Measurements from ENCODE around the gene SRRM4.

SRRM4 gene

DNA sequence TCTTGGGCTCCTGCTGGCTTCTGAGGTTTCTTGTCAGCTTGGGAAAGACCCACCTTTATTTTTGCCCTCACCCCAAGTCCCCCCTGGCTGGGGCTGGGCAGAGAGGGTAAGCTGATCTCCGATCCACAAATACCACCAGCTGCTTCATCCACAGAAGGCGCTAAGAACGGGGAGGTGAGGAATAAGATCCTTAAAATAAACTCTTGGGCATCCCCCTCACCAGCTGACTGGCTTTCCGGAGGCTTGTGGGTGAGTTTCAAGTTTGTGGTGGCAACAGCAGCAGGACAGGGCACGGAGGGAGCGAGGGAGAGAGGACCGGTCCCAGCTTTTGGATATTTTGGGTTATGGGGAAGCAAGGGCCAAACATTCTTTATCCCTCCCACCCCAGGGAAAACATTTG lies 176.6 kb downstream of the SRRM4 start:
- ChIA-PET POLR2A (no interaction called here), CTCF (no interaction called here)
- TF ChIP-seq TARDBP (IDR thresholded peaks at IDR 0.05) (no peak), ZNF384 (IDR thresholded peaks at IDR 0.05) (no peak), L3MBTL2 (conservative IDR thresholded peaks at IDR 0.05) (no peak), ARNT (IDR thresholded peaks at IDR 0.05) (no peak), CTBP1 (IDR thresholded peaks at IDR 0.05; ENCODE audit: borderline replicate concordance) (no peak), FOXA1 (IDR thresholded peaks at IDR 0.05) (no peak), FOXM1 (IDR thresholded peaks at IDR 0.05; ENCODE audit: borderline replicate concordance) (no peak), NFRKB (IDR thresholded peaks at IDR 0.05) (no peak)
- DNase-seq (ENCODE audit: extremely low spot score) = no peak

GRCh38 chr12:119158402-119158801 lies 177.1 kb downstream of the SRRM4 start:
- DNase-seq (ENCODE audit: extremely low spot score) = no peak
- POLR2A ChIA-PET = no interaction called here
- no peak for TF ChIP-seq NFRKB (IDR thresholded peaks at IDR 0.05)
- no peak for TF ChIP-seq FOXA1 (IDR thresholded peaks at IDR 0.05)
- no peak for TF ChIP-seq L3MBTL2 (conservative IDR thresholded peaks at IDR 0.05)
- no peak for TF ChIP-seq BHLHE40 (IDR thresholded peaks at IDR 0.05; ENCODE audit: borderline replicate concordance)
- no peak for TF ChIP-seq TARDBP (IDR thresholded peaks at IDR 0.05)
- TF ChIP-seq, protein P1, sequence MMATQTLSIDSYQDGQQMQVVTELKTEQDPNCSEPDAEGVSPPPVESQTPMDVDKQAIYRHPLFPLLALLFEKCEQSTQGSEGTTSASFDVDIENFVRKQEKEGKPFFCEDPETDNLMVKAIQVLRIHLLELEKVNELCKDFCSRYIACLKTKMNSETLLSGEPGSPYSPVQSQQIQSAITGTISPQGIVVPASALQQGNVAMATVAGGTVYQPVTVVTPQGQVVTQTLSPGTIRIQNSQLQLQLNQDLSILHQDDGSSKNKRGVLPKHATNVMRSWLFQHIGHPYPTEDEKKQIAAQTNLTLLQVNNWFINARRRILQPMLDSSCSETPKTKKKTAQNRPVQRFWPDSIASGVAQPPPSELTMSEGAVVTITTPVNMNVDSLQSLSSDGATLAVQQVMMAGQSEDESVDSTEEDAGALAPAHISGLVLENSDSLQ (IDR thresholded peaks at IDR 0.05) = no peak
- no peak for TF ChIP-seq LEF1 (IDR thresholded peaks at IDR 0.05; ENCODE audit: borderline replicate concordance)
- no peak for TF ChIP-seq ELF4 (IDR thresholded peaks at IDR 0.05)
- TF ChIP-seq HDGF (IDR thresholded peaks at IDR 0.05; ENCODE audit: borderline replicate concordance) = no peak
- TF ChIP-seq FOXK2 (IDR thresholded peaks at IDR 0.05) = no peak
- TF ChIP-seq ZNF384 (IDR thresholded peaks at IDR 0.05) = no peak
- CTCF ChIA-PET = no interaction called here

- CTCF ChIA-PET = no interaction called here
- DNase-seq (ENCODE audit: extremely low spot score) = no peak
- POLR2A ChIA-PET = interaction anchor here (0.8 kb wide), 1 partner anchor 17 kb away, joined by 3 read pairs; no protein-coding TSS in a partner anchor
- TF ChIP-seq LEF1 (IDR thresholded peaks at IDR 0.05; ENCODE audit: borderline replicate concordance) = no peak
- TF ChIP-seq FOXA1 (IDR thresholded peaks at IDR 0.05) = no peak
- no peak for TF ChIP-seq HDGF (IDR thresholded peaks at IDR 0.05; ENCODE audit: borderline replicate concordance)
- TF ChIP-seq NFRKB (IDR thresholded peaks at IDR 0.05) = no peak
- no peak for TF ChIP-seq FOXM1 (IDR thresholded peaks at IDR 0.05; ENCODE audit: borderline replicate concordance)
- TF ChIP-seq, protein P1 (IDR thresholded peaks at IDR 0.05) = no peak
- TF ChIP-seq FOXK2 (IDR thresholded peaks at IDR 0.05) = no peak
- TF ChIP-seq ELF4 (IDR thresholded peaks at IDR 0.05) = no peak
- TF ChIP-seq TARDBP (IDR thresholded peaks at IDR 0.05) = no peak
- no peak for TF ChIP-seq SP1 (IDR thresholded peaks at IDR 0.05)
- TF ChIP-seq ARNT (IDR thresholded peaks at IDR 0.05) = no peak
- no peak for TF ChIP-seq ZNF384 (IDR thresholded peaks at IDR 0.05)
- TF ChIP-seq L3MBTL2 (conservative IDR thresholded peaks at IDR 0.05) = no peak
- no peak for TF ChIP-seq CTBP1 (IDR thresholded peaks at IDR 0.05; ENCODE audit: borderline replicate concordance)
- no peak for TF ChIP-seq SUZ12 (IDR thresholded peaks at IDR 0.05)
- TF ChIP-seq BHLHE40 (IDR thresholded peaks at IDR 0.05; ENCODE audit: borderline replicate concordance) = no peak
These were observed 178.5 kb downstream of the SRRM4 start for GRCh38 chr12:119159844-119160243.

GRCh38 chr12:119167902-119168301 lies 186.6 kb downstream of the SRRM4 start:
- CTCF ChIA-PET = no interaction called here
- no peak for DNase-seq (ENCODE audit: extremely low spot score)
- TF ChIP-seq TARDBP (IDR thresholded peaks at IDR 0.05) (no peak), FOXK2 (IDR thresholded peaks at IDR 0.05) (no peak), ELF4 (IDR thresholded peaks at IDR 0.05) (no peak), HDGF (IDR thresholded peaks at IDR 0.05; ENCODE audit: borderline replicate concordance) (no peak), SUZ12 (IDR thresholded peaks at IDR 0.05) (no peak), ZNF384 (IDR thresholded peaks at IDR 0.05) (no peak), FOXA1 (IDR thresholded peaks at IDR 0.05) (no peak), FOXM1 (IDR thresholded peaks at IDR 0.05; ENCODE audit: borderline replicate concordance) (no peak), BHLHE40 (IDR thresholded peaks at IDR 0.05; ENCODE audit: borderline replicate concordance) (no peak), LEF1 (IDR thresholded peaks at IDR 0.05; ENCODE audit: borderline replicate concordance) (no peak), ARNT (IDR thresholded peaks at IDR 0.05) (no peak), CTBP1 (IDR thresholded peaks at IDR 0.05; ENCODE audit: borderline replicate concordance) (no peak), SP1 (IDR thresholded peaks at IDR 0.05) (no peak), L3MBTL2 (conservative IDR thresholded peaks at IDR 0.05) (no peak), NFRKB (IDR thresholded peaks at IDR 0.05) (no peak)
- TF ChIP-seq, protein P1 (IDR thresholded peaks at IDR 0.05) = no peak
- POLR2A ChIA-PET = interaction anchor here (0.5 kb wide), 1 partner anchor 373 kb away, joined by 3 read pairs; no protein-coding TSS in a partner anchor

GRCh38 chr12:119168721-119169120 lies 187.4 kb downstream of the SRRM4 start:
- no peak for DNase-seq (ENCODE audit: extremely low spot score)
- ChIA-PET POLR2A (interaction anchor here (1.0 kb wide), 1 partner anchor 11 kb away, joined by 3 read pairs; the partner anchor contains the start of gene HSPB8), CTCF (interaction anchor here (0.6 kb wide), 1 partner anchor 103 kb away, joined by 3 read pairs; no protein-coding TSS in a partner anchor)
- TF ChIP-seq, protein P1 (IDR thresholded peaks at IDR 0.05) = no peak
- no peak for TF ChIP-seq L3MBTL2 (conservative IDR thresholded peaks at IDR 0.05)
- TF ChIP-seq ARNT (IDR thresholded peaks at IDR 0.05) = no peak
- TF ChIP-seq BHLHE40 (IDR thresholded peaks at IDR 0.05; ENCODE audit: borderline replicate concordance) = no peak
- TF ChIP-seq ELF4 (IDR thresholded peaks at IDR 0.05) = no peak
- TF ChIP-seq FOXK2 (IDR thresholded peaks at IDR 0.05) = no peak
- TF ChIP-seq NFRKB (IDR thresholded peaks at IDR 0.05) = no peak
- no peak for TF ChIP-seq FOXA1 (IDR thresholded peaks at IDR 0.05)
- no peak for TF ChIP-seq LEF1 (IDR thresholded peaks at IDR 0.05; ENCODE audit: borderline replicate concordance)
- no peak for TF ChIP-seq TARDBP (IDR thresholded peaks at IDR 0.05)
- no peak for TF ChIP-seq CTBP1 (IDR thresholded peaks at IDR 0.05; ENCODE audit: borderline replicate concordance)
- no peak for TF ChIP-seq SP1 (IDR thresholded peaks at IDR 0.05)
- TF ChIP-seq HDGF (IDR thresholded peaks at IDR 0.05; ENCODE audit: borderline replicate concordance) = no peak
- TF ChIP-seq FOXM1 (IDR thresholded peaks at IDR 0.05; ENCODE audit: borderline replicate concordance) = no peak
- TF ChIP-seq SUZ12 (IDR thresholded peaks at IDR 0.05) = no peak
- no peak for TF ChIP-seq ZNF384 (IDR thresholded peaks at IDR 0.05)
